Subcutaneous adipose tissue (tissue), 4 donors: Measurements from ENCODE around the gene FLRT2. TPM values are rescaled to one million over a fixed set of nuclear protein-coding genes. Genes with fewer than 3 reads are reported as not detected.

ENCODE experiments used
- CTCF ChIP-seq: fragments of 450-650 bp; IDR thresholded peaks from one replicate; pipeline ENCODE4 v1.5.1; 2016; ENCODE audit warnings: low read depth, mild to moderate bottlenecking, control low read depth, antibody characterized with exemption, moderate library complexity
- total RNA-seq, 4 donors: library from RNA; depleted of rRNA; stranded (reverse); fragments of >200 nt; gene quantifications; one replicate each; pipeline ENCODE4 v1.1.0, GENCODE V29; 2016

Gene FLRT2
- total RNA-seq, 4 donors from 2014 or later: 8.4 to 77.8 (median 19.1) TPM

GRCh38 chr14:85618978-85619377 is 89.0 kb downstream of the FLRT2 start:
- TF ChIP-seq CTCF: no peak

GRCh38 chr14:85619851-85620250 is 89.9 kb downstream of the FLRT2 start:
- no peak for TF ChIP-seq CTCF

GRCh38 chr14:85620947-85621346 is 91.0 kb downstream of the FLRT2 start:
- no peak for TF ChIP-seq CTCF

GRCh38 chr14:85622106-85622505 is 92.2 kb downstream of the FLRT2 start:
- TF ChIP-seq CTCF: no peak

- TF ChIP-seq CTCF: no peak
Measured at GRCh38 chr14:85622986-85623685, 93.2 kb downstream of the FLRT2 start.

GRCh38 chr14:85625925-85626585 is 96.1 kb downstream of the FLRT2 start:
- TF ChIP-seq CTCF: no peak

- TF ChIP-seq CTCF: no peak
Measured at GRCh38 chr14:85634205-85634604, 104.3 kb downstream of the FLRT2 start.
